H1 (cell line): Measurements from ENCODE around the gene ZBTB24.

ENCODE experiments used
- ATF2 ChIP-seq: IDR thresholded peaks from 2 replicates; pipeline ENCODE4 v1.6.1; 2012; ENCODE audit warnings: low read length, inconsistent platforms
- BRCA1 ChIP-seq: IDR thresholded peaks from 2 replicates; pipeline ENCODE4 v1.6.1; 2012; ENCODE audit warnings: low read depth, low read length, improper control_type of control experiment
- CTCF ChIP-seq, 3 experiments: IDR thresholded peaks; 1 replicate in 2 of 3; 2 replicates in 1 of 3; pipeline versions ENCODE4 v1.5.1 to v1.6.1; 2011; ENCODE audit warnings: low read length in 3 of 3, mild to moderate bottlenecking in 3 of 3, inconsistent platforms in 2 of 3, low read depth in 1 of 3, moderate library complexity in 1 of 3; ENCODE audit not compliant: insufficient read depth in 1 of 3; ENCODE audit errors: control extremely low read depth in 1 of 3
- GABPA ChIP-seq: IDR thresholded peaks from 2 replicates; pipeline ENCODE4 v1.6.1; 2011; ENCODE audit warnings: mild to moderate bottlenecking, low read length, moderate library complexity, borderline replicate concordance; ENCODE audit not compliant: insufficient read depth
- SP1 ChIP-seq: IDR thresholded peaks from 2 replicates; pipeline ENCODE4 v1.6.1; 2011; ENCODE audit warnings: low read depth, low read length
- SUZ12 ChIP-seq: fragments of 200-600 bp; sonication (generic); IDR thresholded peaks from 2 replicates; pipeline ENCODE4 v1.6.1; 2012; ENCODE audit warnings: mild to moderate bottlenecking, inconsistent platforms, low read length, moderate library complexity, mixed read lengths
- TF ChIP-seq, protein P1 (sequence below): IDR thresholded peaks from 2 replicates; pipeline ENCODE4 v1.6.1; 2011; ENCODE audit warnings: low read length, improper control_type of control experiment

- 0 out of 2 replicates have a peak, but pooled peaks have one; percentile 48 for TF ChIP-seq ATF2
- TF ChIP-seq, protein P1, sequence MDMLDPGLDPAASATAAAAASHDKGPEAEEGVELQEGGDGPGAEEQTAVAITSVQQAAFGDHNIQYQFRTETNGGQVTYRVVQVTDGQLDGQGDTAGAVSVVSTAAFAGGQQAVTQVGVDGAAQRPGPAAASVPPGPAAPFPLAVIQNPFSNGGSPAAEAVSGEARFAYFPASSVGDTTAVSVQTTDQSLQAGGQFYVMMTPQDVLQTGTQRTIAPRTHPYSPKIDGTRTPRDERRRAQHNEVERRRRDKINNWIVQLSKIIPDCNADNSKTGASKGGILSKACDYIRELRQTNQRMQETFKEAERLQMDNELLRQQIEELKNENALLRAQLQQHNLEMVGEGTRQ = no peak
- no peak for TF ChIP-seq BRCA1
- peak in 2 of 3 experiments; percentile 28 to 31; a peak in 2 of 4 replicates for TF ChIP-seq CTCF (IDR thresholded peaks at IDR 0.05; ENCODE audit: control extremely low read depth in 1 of 3, insufficient read depth in 1 of 3, low read depth in 1 of 3, low read length in 3 of 3)
- no peak for TF ChIP-seq GABPA
- TF ChIP-seq SP1 = peak; percentile 56; the same call in 1 of the 2 replicates
- no peak for TF ChIP-seq SUZ12
These were observed 41.8 kb downstream of the ZBTB24 start for GRCh38 chr6:109441069-109441816.
